Mesendoderm (in vitro differentiated cells): ENCODE results near the gene PNP.
A peak's percentile ranks its signal among the peaks of the same experiment; 100 is the strongest.
"Not testable (repeated sequence)": the region's sequence is repeated elsewhere in the genome, so short reads cannot be mapped to it uniquely, and the experiment has no call there.

ENCODE experiments used
- DNase-seq: peaks from one replicate; pipeline ENCODE4 v3.0.0; 2013
- H2AK5ac ChIP-seq: 2 replicates; pipeline ENCODE4 v1.6.1; 2013; ENCODE audit warnings: low read length, inconsistent platforms
- H2BK120ac ChIP-seq: 2 replicates; pipeline ENCODE4 v1.6.1; 2013; ENCODE audit warnings: low read depth, mild to moderate bottlenecking, low read length, moderate library complexity, mixed read lengths
- H2BK15ac ChIP-seq: replicated peaks from 2 replicates; pipeline ENCODE4 v1.6.1; 2013; ENCODE audit warnings: low read depth, mild to moderate bottlenecking, moderate library complexity
- H2BK5ac ChIP-seq: 2 replicates; pipeline ENCODE4 v1.6.1; 2013; ENCODE audit warnings: low read length, inconsistent platforms
- H3K18ac ChIP-seq: 2 replicates; pipeline ENCODE4 v1.6.1; 2013; ENCODE audit warnings: mild to moderate bottlenecking, low read length, mixed read lengths
- H3K23ac ChIP-seq: one replicate; pipeline ENCODE4 v1.6.1; 2013; ENCODE audit warnings: low read length
- H3K27ac ChIP-seq: 2 replicates; pipeline ENCODE4 v1.5.1; 2013; ENCODE audit warnings: low read depth, mild to moderate bottlenecking, inconsistent platforms, low read length, moderate library complexity
- H3K27me3 ChIP-seq: 2 replicates; pipeline ENCODE4 v1.6.1; 2013; ENCODE audit warnings: low read length, control low read depth, mild to moderate bottlenecking, inconsistent platforms; ENCODE audit not compliant: insufficient read depth, poor library complexity
- H3K36me3 ChIP-seq: 2 replicates; pipeline ENCODE4 v1.6.1; 2013; ENCODE audit warnings: low read length, inconsistent platforms; ENCODE audit not compliant: control insufficient read depth, insufficient read depth
- H3K4ac ChIP-seq: one replicate; pipeline ENCODE4 v1.6.1; 2013; ENCODE audit warnings: low read depth, mild to moderate bottlenecking, low read length, moderate library complexity
- H3K4me1 ChIP-seq: 2 replicates; pipeline ENCODE4 v1.6.1; 2013; ENCODE audit warnings: low read depth, low read length, inconsistent platforms; ENCODE audit not compliant: control insufficient read depth
- H3K4me2 ChIP-seq: 2 replicates; pipeline ENCODE4 v1.6.1; 2013; ENCODE audit warnings: low read length
- H3K4me3 ChIP-seq: 2 replicates; pipeline ENCODE4 v1.5.1; 2013; ENCODE audit warnings: mild to moderate bottlenecking, low read length
- H3K56ac ChIP-seq: one replicate; pipeline ENCODE4 v1.6.1; 2013; ENCODE audit warnings: low read length
- H3K79me1 ChIP-seq: 2 replicates; pipeline ENCODE4 v1.6.1; 2013; ENCODE audit warnings: low read length, inconsistent platforms
- H3K79me2 ChIP-seq: 2 replicates; pipeline ENCODE4 v1.6.1; 2013; ENCODE audit warnings: mild to moderate bottlenecking, low read length; ENCODE audit not compliant: control insufficient read depth, insufficient read depth
- H3K9ac ChIP-seq: 2 replicates; pipeline ENCODE4 v1.6.1; 2013; ENCODE audit warnings: low read length, inconsistent platforms
- H4K5ac ChIP-seq: one replicate; pipeline ENCODE4 v1.6.1; 2013; ENCODE audit warnings: low read length
- H4K8ac ChIP-seq: one replicate; pipeline ENCODE4 v1.6.1; 2013; ENCODE audit warnings: low read depth, mild to moderate bottlenecking, control low read depth, low read length, moderate library complexity
- WGBS: extraction: QIAGEN DNeasy Blood & Tissue Kit; methylation state at CpG from one replicate; pipeline ENCODE4 v1.1.7; 2013; ENCODE audit warnings: low lambda C conversion rate, missing lambda C conversion rate; ENCODE audit not compliant: insufficient coverage; ENCODE audit errors: extremely low coverage; 5-methylcytosine and 5-hydroxymethylcytosine counted together

Gene PNP

DNA sequence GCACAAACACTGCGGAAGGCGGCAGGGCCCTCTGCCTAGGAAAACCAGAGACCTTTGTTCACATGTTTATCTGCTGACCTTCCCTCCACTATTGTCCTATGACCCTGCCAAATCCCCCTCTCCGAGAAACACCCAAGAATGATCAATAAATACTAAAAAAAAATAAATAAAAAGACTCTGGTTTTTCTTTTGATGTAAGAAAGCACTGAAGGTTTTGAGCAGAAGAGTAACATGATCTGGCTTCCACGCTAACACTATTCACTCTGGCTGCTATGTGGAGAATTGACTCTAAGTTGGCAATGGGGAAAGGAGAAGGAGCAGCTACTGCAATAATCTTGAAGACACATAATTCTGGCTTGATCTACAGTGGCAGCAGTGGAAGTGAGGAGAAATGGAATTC is 25.6 kb upstream of the PNP start:
- H3K18ac ChIP-seq, H3K4ac ChIP-seq, H3K56ac ChIP-seq, H3K27me3 ChIP-seq, H2AK5ac ChIP-seq, DNase-seq, H2BK5ac ChIP-seq, H4K5ac ChIP-seq, H3K4me2 ChIP-seq, H3K79me1 ChIP-seq, H3K79me2 ChIP-seq, H2BK120ac ChIP-seq, H3K27ac ChIP-seq, H3K4me3 ChIP-seq, H3K9ac ChIP-seq, H3K4me1 ChIP-seq, H4K8ac ChIP-seq, H3K23ac ChIP-seq, H2BK15ac ChIP-seq: not testable (repeated sequence)
- no CpG with 5 or more reads among the region's 4 CpGs for WGBS
- H3K36me3 ChIP-seq, result peaks cover 15% of the 10 kb centered on the region

DNA sequence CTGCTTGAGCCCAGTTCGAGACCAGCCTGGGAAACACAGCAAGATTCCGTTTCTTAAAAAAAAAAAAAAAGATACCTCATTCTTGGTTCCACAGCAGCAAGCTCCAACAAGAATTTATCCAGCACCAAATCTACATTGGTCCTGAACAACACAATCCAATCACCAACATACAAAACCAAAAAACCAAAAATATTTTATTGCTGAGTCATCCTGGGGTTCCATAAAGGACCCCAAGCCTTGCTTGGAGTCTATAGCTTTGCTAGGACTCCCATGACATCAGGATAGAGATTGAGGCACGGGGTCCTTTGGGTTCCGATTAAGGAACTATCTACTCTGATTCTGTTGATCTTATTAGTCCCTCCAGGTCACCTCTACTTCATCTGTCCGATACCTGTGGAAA is 22.3 kb upstream of the PNP start:
- no peak overlapping the region for H3K4me2 ChIP-seq
- no peaks in the 10 kb centered on the region for H3K79me2 ChIP-seq
- no peak overlapping the region for H3K27ac ChIP-seq
- H3K36me3 ChIP-seq, result peaks cover 26% of the 10 kb centered on the region
- no peak overlapping the region for H2BK120ac ChIP-seq
- no peak overlapping the region for H2BK15ac ChIP-seq
- no peak for DNase-seq
- no peak overlapping the region for H3K4ac ChIP-seq
- no CpG with 5 or more reads among the region's 5 CpGs for WGBS
- no peak overlapping the region for H4K5ac ChIP-seq
- no peak overlapping the region for H4K8ac ChIP-seq
- H2AK5ac ChIP-seq, result no peak overlapping the region
- H2BK5ac ChIP-seq, result no peak overlapping the region
- peaks cover 5% of the 10 kb centered on the region for H3K79me1 ChIP-seq
- no peak overlapping the region for H3K4me3 ChIP-seq
- H3K4me1 ChIP-seq, result no peaks in the 10 kb centered on the region
- no peaks in the 10 kb centered on the region for H3K27me3 ChIP-seq
- no peak overlapping the region for H3K23ac ChIP-seq
- H3K18ac ChIP-seq, result no peak overlapping the region
- no peak overlapping the region for H3K56ac ChIP-seq
- no peak overlapping the region for H3K9ac ChIP-seq

- H3K27me3 ChIP-seq, H2BK15ac ChIP-seq, DNase-seq, H4K5ac ChIP-seq, H2AK5ac ChIP-seq, H3K23ac ChIP-seq, H2BK120ac ChIP-seq, H3K4me1 ChIP-seq, H3K4me2 ChIP-seq, H4K8ac ChIP-seq, H3K27ac ChIP-seq, H2BK5ac ChIP-seq, H3K79me1 ChIP-seq, H3K4ac ChIP-seq, H3K9ac ChIP-seq, H3K18ac ChIP-seq, H3K56ac ChIP-seq, H3K4me3 ChIP-seq: not testable (repeated sequence)
- no CpG with 5 or more reads among the region's 8 CpGs for WGBS
- Histone ChIP-seq H3K79me2 (peaks cover 25% of the 10 kb centered on the region), H3K36me3 (peaks cover 12% of the 10 kb centered on the region)
Observed at GRCh38 chr14:20452831-20453230, 16.4 kb upstream of the PNP start.

GRCh38 chr14:20454516-20455354 is 14.5 kb upstream of the PNP start, which contains the start of the genes APEX1 and OSGEP:
APEX1 (plus strand) TSS chr14:20455226; CDS start chr14:20455646, 420 bp downstream.
OSGEP (minus strand) TSS chr14:20454812; CDS start chr14:20454683, 129 bp downstream.
- peaks cover 10% of the 10 kb centered on the region for H3K36me3 ChIP-seq
- peak within 1 kb of the TSS; percentile 10 for H2AK5ac ChIP-seq
- no CpG with 5 or more reads among the region's 56 CpGs for WGBS

GRCh38 chr14:20455355-20456300 is 13.6 kb upstream of the PNP start:
- Histone ChIP-seq H3K27ac (peak overlapping the region; percentile 30), H3K27me3 (no peaks in the 10 kb centered on the region), H2BK120ac (no peak overlapping the region), H3K4me1 (peaks cover 3% of the 10 kb centered on the region), H3K18ac (peak overlapping the region; percentile 3), H2BK5ac (peak overlapping the region; percentile 38), H3K9ac (peak overlapping the region; percentile 91), H2BK15ac (no peak overlapping the region), H3K4me2 (peak overlapping the region; percentile 88), H3K23ac (peak overlapping the region; percentile 11), H4K8ac (no peak overlapping the region), H4K5ac (peak overlapping the region; percentile 62), H3K4me3 (peak overlapping the region; percentile 94), H3K79me2 (peaks cover 35% of the 10 kb centered on the region), H2AK5ac (peak overlapping the region; percentile 10), H3K4ac (peak overlapping the region; percentile 92), H3K79me1 (peaks cover 11% of the 10 kb centered on the region), H3K36me3 (peaks cover 6% of the 10 kb centered on the region), H3K56ac (peak overlapping the region; percentile 95)
- DNase-seq, result no peak
- WGBS, result no CpG with 5 or more reads among the region's 39 CpGs

More at GRCh38 chr14:20454516-20455354, 14.5 kb upstream of the PNP start, which contains the start of the genes APEX1 and OSGEP:
- H3K23ac ChIP-seq, result peak within 1 kb of the TSS; percentile 11
- peak within 1 kb of the TSS; percentile 94 for H3K27ac ChIP-seq
- H3K27me3 ChIP-seq, result no peaks in the 10 kb centered on the region
- peaks cover 27% of the 10 kb centered on the region for H3K79me2 ChIP-seq
- H3K4me3 ChIP-seq, result peak within 1 kb of the TSS; percentile 94
- peaks cover 10% of the 10 kb centered on the region for H3K79me1 ChIP-seq
- no peaks in the 10 kb centered on the region for H3K4me1 ChIP-seq
- peak within 1 kb of the TSS; percentile 38 for H2BK5ac ChIP-seq
- H3K4ac ChIP-seq, result peak within 1 kb of the TSS; percentile 92
- peak within 1 kb of the TSS; percentile 96 for H3K9ac ChIP-seq
- H2BK120ac ChIP-seq, result no peak within 1 kb of the TSS
- no peak within 1 kb of the TSS for H2BK15ac ChIP-seq
- peak within 1 kb of the TSS; percentile 62 for H4K5ac ChIP-seq
- peak within 1 kb of the TSS; percentile 88 for H3K4me2 ChIP-seq
- DNase-seq, result peak; percentile 100
- H3K56ac ChIP-seq, result peak within 1 kb of the TSS; percentile 95
- H3K18ac ChIP-seq, result peak within 1 kb of the TSS; percentile 5
- no peak within 1 kb of the TSS for H4K8ac ChIP-seq
